AG04450 (cell line): Measurements from ENCODE around the gene DUSP16. TPM values are rescaled to one million over a fixed set of nuclear protein-coding genes. Genes with fewer than 3 reads are reported as not detected.

Experiments
- CTCF ChIA-PET: fragments of 300-600, 350-600 bp; formaldehyde crosslinking; extraction: SDS; loops from one replicate; lab custom pipeline; 2022; ENCODE audit warnings: antibody characterized with exemption, inconsistent platforms; lab: Charles Lee
- POLR2A ChIA-PET: fragments of 350-600 bp; formaldehyde crosslinking; extraction: SDS; loops from one replicate; lab custom pipeline; 2021; ENCODE audit warnings: antibody characterized with exemption, inconsistent platforms; lab: Yijun Ruan, JAX
- DNase-seq: peaks from one replicate; pipeline ENCODE4 v3.0.0-alpha.2; 2011; ENCODE audit warnings: low read depth, low spot score
- H3K27ac ChIP-seq: one replicate; pipeline ENCODE4 v1.5.1; 2012; ENCODE audit warnings: low read depth, low read length, control low read depth
- H3K27me3 ChIP-seq: one replicate; pipeline ENCODE4 v1.6.0; 2012; ENCODE audit warnings: low read length; ENCODE audit not compliant: control insufficient read depth, insufficient read depth
- H3K4me3 ChIP-seq: 2 replicates; pipeline ENCODE4 v1.5.1; 2011; ENCODE audit warnings: mild to moderate bottlenecking, low read depth, low read length, control low read depth
- H3K9me3 ChIP-seq: 2 replicates; pipeline ENCODE4 v1.5.1; 2012; ENCODE audit warnings: low read length; ENCODE audit not compliant: control insufficient read depth, insufficient read depth
- polyA plus RNA-seq: library from polyadenylated mRNA; depleted of rRNA; stranded (reverse); fragments of >200 nt; gene quantifications from 2 replicates; pipeline ENCODE4 v1.2.3, GENCODE V29; 2011
- TF ChIP-seq, protein P1 (sequence below): IDR thresholded peaks from 2 replicates; pipeline ENCODE4 v1.5.1; 2011; ENCODE audit warnings: low read depth, low read length, control low read depth, inconsistent platforms

DUSP16 gene
- polyA plus RNA-seq, 1 experiment, result 12.8 TPM

DNA sequence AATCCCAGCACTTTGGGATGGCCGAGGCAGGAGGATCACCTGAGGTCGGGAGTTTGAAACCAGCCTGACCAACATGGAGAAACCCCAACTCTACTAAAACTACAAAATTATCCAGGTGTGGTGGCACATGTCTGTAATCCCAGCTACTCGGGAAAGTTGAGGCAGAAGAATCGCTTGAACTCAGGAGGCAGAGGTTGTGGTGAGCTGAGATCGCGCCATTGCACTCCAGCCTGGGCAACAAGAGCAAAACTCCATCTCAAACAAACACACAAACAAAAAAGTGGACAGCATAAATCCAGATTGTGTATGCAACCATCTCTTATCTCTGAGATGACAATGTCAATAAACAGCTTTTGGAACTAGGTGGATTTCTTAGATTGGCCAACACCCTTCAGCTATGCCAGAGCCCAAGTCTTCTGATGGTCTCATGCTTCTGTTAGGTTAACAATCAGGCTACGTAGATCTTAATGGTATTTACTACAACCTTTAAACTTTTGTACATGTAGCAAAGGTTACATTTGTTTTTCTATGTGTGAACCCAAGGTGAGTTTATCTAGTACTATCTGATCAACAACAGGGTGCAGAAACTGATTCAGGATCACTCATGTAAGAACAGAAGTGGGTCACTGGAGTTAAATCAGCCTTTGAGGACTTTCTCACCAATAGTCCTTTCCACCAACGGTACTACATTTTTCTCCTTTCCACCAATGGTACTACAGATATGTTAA lies 73.7 kb downstream of the DUSP16 start:
- H3K27me3 ChIP-seq, result no peaks in the 10 kb centered on the region
- CTCF ChIA-PET, result no interaction called here

DNA sequence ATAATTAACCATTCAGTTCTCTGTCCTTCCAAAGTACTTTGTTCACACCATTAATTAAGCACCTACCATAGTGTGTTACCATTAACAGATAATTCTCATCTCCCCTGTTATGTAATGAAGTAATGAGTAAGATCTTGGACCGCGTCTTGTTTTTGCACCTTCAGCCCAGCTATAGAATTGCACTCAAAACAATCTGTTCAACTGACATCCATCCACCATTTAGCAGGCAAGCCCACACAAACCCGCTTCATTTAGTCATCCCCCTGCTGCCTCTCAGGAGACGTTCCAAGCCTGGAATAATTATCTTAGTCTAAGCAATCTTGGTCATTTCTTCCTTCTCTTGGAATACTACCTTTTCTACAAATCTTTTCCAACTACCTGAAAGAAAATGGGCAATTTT lies 74.4 kb downstream of the DUSP16 start:
- TF ChIP-seq, protein P1, sequence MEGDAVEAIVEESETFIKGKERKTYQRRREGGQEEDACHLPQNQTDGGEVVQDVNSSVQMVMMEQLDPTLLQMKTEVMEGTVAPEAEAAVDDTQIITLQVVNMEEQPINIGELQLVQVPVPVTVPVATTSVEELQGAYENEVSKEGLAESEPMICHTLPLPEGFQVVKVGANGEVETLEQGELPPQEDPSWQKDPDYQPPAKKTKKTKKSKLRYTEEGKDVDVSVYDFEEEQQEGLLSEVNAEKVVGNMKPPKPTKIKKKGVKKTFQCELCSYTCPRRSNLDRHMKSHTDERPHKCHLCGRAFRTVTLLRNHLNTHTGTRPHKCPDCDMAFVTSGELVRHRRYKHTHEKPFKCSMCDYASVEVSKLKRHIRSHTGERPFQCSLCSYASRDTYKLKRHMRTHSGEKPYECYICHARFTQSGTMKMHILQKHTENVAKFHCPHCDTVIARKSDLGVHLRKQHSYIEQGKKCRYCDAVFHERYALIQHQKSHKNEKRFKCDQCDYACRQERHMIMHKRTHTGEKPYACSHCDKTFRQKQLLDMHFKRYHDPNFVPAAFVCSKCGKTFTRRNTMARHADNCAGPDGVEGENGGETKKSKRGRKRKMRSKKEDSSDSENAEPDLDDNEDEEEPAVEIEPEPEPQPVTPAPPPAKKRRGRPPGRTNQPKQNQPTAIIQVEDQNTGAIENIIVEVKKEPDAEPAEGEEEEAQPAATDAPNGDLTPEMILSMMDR, result no peak
- CTCF ChIA-PET, result no interaction called here
- no peaks in the 10 kb centered on the region for H3K27me3 ChIP-seq
- POLR2A ChIA-PET, result no interaction called here
- H3K9me3 ChIP-seq, result no peaks in the 10 kb centered on the region
- no peak overlapping the region for H3K27ac ChIP-seq
- H3K4me3 ChIP-seq, result no peak overlapping the region
- DNase-seq, result no peak

More for the DNA sequence above, 73.7 kb downstream of the DUSP16 start:
- TF ChIP-seq, protein P1, result no peak
- POLR2A ChIA-PET, result no interaction called here
- no peak overlapping the region for H3K4me3 ChIP-seq
- no peak for DNase-seq
- H3K9me3 ChIP-seq, result no peaks in the 10 kb centered on the region
- H3K27ac ChIP-seq, result no peak overlapping the region

DNA sequence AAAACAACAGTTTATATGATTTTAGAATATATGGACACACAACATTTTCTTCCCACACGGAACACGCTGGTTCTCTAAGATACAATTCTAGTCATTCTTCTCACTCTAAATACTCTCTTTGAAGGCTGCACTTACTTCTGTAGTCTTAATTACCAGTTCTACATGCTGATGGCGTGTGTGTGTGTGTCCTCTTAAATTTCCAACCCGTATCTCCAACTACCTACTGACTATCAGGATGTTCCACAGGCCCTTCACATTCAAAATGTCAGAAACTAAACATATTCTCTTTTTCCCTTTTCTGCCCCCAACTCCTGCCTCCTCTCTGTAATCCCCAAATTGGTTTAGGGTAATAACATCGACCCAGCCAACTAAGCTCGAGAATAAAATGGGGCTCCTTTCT lies 75.2 kb downstream of the DUSP16 start:
- Histone ChIP-seq H3K27me3 (no peaks in the 10 kb centered on the region), H3K27ac (no peak overlapping the region), H3K9me3 (no peaks in the 10 kb centered on the region), H3K4me3 (no peak overlapping the region)
- POLR2A ChIA-PET, result no interaction called here
- TF ChIP-seq, protein P1, result no peak
- DNase-seq, result no peak
- CTCF ChIA-PET, result no interaction called here

DNA sequence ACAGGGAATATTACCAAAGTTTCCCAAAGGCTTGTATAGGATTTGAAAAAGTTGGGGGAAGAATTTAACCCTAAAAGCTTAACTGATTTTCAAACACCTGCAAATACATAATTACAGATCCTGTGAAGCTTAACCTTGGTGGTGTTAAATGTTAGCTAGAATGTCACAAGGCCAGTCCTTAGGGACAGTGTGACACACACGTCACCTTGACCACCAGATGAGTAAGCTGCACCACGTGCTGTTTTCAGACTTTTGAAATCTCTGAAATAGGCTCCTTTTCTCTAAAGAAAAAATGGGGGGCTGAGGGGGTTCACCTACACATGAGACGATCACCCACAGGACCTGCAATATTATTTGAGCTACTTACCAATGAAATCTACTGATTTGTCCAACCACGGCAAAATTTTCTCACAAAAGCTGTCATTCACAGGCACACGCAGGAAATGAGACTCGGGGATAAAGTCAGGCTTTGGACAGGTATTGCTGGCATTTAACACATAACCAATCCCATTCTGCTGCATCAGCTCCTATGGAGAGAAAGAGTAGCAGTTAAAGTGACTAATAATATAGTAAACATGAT lies 75.9 kb downstream of the DUSP16 start:
- POLR2A ChIA-PET, result no interaction called here
- H3K27me3 ChIP-seq, result no peaks in the 10 kb centered on the region
- DNase-seq, result no peak
- no peaks in the 10 kb centered on the region for H3K9me3 ChIP-seq
- no peak overlapping the region for H3K27ac ChIP-seq
- CTCF ChIA-PET, result no interaction called here
- no peak overlapping the region for H3K4me3 ChIP-seq
- TF ChIP-seq, protein P1, result no peak

DNA sequence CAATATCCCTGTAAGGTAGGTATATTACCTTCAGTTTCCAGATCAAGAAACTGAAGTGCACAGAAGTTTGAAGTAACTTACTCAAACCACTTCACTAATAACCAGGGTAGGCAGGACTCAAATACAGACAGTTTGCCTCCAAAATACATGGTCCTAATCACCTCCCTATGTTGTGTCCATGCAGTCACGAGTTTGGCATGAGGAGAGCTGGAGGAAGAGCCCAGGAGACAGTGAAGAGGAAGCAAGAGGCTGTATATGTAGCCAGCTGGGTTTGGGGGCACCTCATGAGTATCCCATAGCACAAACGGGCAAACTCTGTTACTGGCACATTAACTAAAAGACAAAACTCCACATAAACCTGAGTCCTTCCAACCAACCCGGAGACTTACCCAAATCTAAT lies 79.2 kb downstream of the DUSP16 start:
- ChIA-PET CTCF (no interaction called here), POLR2A (no interaction called here)
- H3K27ac ChIP-seq, result no peak overlapping the region
- H3K4me3 ChIP-seq, result no peak overlapping the region
- no peak for DNase-seq
- no peaks in the 10 kb centered on the region for H3K9me3 ChIP-seq
- no peaks in the 10 kb centered on the region for H3K27me3 ChIP-seq
- TF ChIP-seq, protein P1, result no peak
